HG03442 (cell line): ENCODE measurements around the gene WBP1L.
A peak's percentile ranks its signal among the peaks of the same experiment; 100 is the strongest.

Experiments used
- ATAC-seq: cut with Tn5 transposase; IDR thresholded peaks from one replicate; pipeline ENCODE4 v1.9.1; 2021; ENCODE audit warnings: mild to moderate bottlenecking, moderate library complexity; ENCODE audit not compliant: unreplicated experiment

Gene WBP1L

DNA sequence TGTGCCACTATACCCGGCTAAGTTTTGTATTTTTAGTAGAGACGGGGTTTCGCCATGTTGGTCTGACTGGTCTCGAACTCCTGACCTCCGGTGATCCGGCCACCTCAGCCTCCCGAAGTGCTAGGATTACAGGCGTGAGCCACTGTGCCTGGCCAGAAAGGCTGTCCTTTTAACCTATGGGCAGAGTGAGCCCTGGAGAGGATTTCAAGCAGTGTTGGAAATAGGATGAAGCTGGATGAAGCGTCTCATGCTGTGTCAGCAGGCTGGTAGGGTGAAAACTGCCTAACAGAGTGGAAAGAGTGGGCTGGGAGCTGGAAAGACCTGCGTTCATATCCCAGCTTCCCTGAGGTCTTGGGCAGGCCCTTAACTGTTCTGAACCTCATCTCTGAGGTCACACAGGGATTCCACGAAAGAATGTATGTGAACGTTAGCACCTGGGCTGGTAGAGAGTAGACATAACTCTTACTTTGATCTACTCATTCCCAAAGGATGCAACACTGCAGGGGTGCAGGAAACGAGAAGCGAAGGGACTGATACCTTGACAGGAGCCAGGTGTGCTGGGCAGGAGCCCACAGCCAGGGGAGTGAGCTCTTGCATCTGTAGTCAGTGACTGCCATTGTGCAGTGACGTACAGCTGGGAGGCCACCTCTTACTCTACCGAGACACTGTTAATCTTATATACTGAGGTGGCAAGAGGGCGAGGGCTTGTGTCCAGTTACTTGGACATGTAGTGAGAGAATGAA, 34.1 kb downstream of the WBP1L start:
- ATAC-seq = no peak

DNA sequence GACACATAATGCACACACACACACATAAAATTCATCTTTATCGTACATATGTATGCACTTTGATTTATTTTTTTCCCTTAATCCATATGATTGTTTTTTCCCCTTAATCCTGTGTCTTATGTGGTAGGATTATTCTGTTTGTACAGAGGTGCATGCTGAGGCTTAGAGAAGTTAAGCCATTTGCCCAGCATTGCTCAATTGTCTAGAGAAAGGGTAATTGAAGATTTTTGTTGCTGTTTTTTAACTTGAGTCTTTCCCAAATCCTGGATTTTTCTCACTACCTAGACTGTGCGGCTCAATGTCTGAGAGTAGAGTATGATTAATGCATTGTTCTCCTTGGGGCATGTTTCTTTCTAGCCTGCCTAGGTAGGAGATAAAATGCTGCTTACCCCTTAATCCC, 35.0 kb downstream of the WBP1L start:
- no peak for ATAC-seq

DNA sequence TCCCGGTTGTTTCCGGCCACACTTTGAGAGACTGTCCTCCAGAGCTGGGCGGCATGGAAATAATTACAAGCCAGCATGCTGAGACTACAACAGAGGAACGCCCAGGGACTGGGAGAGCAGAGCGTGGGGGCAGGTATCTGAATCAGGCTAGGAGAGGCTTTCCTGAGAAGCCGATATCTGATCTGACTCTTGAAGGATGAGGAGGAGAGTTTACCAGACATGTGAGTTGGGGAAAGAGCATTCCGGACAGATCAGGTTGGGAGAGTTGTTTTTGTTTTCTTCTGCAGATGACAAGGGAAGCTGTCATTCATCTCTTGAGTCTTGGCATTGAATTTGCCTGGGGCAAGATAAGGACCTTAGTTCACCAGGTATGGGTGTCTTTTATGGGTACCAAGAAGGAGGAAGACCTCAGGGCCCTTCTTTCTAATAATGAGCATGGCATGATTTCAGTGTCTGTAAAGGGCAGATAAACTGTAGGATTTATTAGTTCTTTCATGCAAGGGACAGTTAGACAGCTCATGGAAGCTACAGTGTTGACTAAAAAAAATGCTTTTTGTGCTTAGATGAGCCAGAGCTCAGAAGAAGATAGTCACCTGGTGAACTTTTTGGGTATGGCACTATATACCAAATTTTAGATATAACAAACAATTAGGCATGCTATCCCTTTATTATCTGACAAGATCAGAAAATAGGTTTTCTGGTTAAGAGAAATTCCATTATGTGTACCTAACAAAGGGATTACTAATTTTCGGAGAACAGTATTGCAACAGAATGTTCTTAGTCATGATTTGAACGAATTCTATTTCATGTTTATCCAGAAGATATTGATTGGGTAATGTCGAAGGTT, 36.2 kb downstream of the WBP1L start:
- ATAC-seq = no peak

DNA sequence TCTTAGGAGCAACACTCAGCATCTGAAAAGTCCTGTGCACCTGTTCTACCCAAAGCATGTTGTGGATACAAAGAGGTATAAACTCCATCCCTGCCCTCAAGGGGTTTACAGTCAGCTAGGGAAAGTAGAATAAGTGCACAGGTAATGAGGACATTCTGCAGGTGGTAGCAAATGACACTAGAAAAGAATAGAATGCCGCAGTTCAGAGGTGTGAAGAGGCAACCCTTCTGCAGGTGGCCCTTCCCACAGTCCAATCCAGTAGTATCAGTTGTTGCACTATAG, 36.7 kb downstream of the WBP1L start:
- no peak for ATAC-seq

DNA sequence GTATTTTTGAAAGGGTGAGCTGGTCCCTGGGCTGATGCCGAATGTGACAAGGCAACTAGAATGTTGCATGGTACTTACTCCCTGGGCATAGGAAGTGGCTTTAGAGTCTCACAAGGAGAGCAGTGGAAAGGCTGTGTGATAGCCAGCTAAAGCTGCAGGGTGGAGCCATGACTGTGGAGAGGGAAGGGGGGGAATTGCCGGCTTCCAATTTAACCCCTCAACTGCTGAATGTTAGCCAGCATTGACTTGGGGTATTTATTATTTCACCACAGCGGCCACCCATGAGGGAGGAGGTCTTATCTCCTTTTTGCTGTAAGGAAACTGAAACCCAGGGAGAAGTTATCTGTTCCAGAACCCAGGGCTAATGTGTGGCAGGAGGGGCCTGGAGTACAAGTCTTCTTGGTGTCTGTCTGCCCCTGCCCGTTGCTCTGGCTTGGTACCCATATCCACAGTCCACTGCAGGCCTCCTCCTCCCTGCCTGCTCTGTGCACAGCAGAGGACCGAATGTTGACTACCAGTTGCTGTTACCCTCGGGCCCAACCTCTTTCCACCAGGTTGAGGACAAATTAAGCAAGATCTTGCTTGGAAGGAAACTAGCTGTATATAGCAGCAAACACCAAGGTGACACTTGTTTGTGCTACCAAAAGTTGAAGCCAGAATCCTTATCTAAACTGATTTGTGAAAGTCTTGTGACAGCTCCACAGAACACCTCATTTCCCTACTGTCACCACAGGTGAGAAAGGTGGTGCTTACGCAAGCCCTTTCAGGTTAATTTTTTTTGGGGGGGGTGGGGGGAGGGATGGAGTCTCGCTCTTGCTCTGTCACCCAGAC, 37.6 kb downstream of the WBP1L start:
- no peak for ATAC-seq

DNA sequence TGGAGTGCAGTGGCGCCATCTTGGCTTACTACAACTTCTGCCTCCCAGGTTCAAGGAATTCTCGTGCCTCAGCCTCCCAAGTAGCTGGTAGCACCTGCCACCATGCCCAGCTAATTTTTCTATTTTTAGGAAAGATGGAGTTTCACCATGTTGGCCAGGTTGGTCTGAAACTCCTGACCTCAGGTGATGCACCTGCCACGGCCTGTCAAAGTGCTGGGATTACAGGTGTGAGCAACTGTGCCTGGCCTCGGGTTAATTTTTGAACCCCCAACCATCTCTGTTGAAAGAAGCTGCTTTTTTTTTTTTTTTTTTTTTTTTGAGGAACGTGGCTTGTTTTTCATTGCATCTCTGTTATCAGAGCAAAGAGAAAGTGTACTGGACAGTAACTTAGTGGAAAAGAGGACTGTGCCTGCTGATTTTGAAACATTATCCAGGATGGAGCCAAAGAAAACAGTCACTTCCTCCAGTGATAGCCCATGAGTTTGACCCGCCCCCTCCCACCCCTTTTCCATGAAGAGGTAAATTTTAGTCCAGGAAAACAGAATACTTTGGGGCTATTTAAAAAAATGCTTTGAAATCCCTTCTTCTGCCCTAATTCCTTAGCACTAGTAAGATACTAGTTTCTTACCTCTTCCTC, 38.3 kb downstream of the WBP1L start:
- ATAC-seq = no peak

DNA sequence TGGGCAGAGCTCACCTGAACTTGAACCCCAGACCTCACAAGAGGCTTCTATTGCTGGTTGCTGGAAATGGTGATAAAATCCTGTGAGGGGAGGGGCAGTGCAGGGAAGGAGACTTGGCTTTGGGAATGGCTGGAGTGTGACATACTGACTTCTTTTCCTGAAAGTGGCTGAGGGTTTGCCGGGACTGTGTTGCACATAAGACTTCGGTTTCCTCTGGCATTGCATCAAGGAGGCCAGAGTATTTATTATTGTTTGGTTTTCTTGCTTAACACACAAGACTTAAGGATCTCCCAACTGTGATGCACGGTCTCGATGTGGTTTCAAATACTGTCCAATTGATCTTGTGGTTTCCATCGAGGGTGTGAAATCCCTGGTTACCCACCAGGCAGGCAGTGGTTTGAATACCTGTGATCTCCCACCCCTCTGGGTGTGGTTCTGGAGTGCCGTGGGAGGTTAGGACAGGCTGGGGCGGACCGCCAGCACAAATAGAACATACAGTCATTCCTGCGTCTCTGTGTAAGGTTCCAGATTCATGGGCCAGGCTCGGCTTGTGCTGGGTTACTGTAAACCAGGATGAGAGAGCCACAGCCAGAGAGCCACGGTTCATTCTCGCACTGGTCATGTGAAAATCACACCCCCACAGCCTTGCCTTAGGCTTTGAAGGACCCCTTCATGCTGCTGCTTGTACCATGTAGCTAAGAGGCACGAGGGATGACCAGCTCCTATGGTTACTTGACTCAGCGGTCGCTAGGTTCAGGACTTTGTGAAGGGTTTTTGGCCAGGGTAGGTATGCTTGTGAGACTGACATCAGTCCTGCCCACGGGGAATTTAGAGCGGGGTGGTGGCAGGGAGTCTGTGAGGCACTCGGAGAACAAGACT, 39.2 kb downstream of the WBP1L start:
- no peak for ATAC-seq

DNA sequence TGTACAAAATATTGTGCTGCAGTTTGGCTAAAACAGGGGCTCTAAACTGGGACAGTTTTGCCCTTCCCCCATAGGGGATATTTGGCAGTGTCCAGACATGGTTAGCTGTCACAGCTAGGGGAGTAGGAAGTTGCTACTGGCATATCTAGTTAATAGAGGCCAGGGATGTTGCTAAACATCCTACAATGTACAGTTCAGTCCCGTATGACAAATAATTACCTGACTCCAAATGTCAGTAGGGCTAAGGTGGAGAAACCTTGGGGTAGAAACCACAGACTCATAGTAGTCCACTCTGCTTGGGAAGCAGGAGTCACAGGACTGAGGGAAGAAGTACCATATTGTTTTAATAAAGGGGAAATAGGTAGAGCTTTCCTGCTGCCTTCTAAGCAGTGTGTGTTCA, 39.8 kb downstream of the WBP1L start:
- ATAC-seq = no peak

DNA sequence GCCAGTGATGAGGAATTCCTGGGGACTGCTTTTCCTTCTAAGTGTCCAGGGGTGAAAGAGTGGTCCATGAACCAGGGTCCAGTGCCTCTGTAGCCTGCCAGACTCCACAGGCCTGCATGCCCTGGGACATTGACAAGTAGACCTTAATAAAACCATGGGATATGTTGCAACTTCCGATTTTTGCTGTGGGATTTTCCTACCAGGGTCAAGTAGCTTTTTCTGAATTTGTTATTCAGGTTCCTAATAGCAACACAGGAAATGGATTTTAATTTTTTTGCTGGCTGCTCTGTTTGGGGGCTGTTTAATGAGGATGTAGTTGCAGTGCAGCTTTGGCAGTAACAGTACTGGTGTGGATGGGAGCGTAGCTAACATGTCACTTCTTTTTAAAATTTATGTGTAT, 42.1 kb downstream of the WBP1L start:
- ATAC-seq = no peak

DNA sequence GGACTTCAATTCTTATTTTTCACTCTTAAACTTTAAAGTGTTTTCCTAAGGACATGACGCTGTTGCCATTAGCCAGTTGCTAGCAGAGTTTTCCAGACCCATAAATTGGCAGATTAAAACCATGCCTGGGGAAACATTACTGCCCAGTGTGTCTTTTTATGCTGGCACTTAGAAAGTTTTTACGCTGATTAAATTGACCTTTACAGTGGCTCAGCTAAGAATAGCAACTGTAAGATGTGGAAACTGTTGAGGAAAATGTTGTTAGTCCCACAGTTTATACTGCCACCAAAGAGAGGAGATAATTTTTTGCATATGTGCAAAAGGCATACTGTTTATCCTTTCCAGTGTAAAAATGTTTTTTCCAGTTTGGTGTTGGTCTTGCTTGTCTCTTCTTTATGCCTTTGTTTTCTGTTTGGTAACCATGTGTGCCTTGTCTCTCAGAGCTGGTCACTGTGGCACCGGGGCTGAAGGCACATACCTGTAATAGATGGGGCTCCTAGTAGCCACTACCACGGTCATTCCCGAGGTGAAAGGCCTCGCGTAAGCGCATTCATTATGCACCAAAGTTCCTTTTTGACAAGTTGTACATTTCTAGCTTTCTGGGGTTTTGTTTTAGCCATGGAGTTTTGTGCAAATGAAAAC, 48.1 kb downstream of the WBP1L start:
- no peak for ATAC-seq

DNA sequence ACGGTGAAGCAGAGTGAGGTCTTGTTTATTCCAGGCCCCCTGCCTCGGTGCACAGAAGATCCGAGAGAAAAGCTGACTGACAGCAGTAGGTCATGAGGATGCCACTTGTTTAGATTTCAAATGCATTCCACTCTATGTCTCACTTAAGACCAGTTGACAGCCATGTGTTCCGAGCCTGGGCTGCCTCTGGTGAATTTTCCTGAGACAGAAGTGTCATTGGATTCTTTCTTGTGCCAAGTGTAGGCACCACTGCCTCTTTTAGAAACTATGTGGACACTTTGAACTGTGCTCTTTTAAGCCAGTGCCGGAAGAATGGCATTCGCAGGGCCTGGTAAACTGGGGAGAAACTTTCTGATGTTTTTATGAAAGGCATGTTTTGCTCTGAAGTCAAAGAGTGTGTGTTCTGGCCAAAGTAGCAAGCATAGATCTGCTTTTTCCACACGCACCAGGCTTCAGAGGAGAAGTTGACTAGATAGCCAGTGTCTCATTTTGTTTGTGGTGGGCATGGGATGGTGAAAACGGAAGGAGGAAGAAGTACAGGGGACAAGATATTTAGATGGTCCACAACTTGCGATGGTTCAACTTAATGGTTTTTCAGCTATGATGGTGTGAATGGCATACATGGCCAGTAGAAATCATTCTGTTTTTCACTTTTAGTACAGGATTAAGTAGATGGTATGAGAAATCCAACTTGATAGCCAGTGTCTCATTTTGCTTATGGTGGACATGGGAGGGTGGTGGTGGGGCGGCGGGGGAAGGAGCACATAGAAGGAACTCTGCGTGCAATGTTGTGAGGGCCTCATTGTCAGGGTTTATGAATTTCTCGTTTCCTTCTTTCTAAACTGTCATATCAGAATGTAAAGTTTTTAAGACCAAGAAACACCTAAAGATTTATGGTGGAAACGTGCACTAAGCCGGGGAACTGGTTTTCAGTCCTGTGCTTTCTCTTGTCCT, 52.0 kb downstream of the WBP1L start:
- ATAC-seq = peak; percentile 20

DNA sequence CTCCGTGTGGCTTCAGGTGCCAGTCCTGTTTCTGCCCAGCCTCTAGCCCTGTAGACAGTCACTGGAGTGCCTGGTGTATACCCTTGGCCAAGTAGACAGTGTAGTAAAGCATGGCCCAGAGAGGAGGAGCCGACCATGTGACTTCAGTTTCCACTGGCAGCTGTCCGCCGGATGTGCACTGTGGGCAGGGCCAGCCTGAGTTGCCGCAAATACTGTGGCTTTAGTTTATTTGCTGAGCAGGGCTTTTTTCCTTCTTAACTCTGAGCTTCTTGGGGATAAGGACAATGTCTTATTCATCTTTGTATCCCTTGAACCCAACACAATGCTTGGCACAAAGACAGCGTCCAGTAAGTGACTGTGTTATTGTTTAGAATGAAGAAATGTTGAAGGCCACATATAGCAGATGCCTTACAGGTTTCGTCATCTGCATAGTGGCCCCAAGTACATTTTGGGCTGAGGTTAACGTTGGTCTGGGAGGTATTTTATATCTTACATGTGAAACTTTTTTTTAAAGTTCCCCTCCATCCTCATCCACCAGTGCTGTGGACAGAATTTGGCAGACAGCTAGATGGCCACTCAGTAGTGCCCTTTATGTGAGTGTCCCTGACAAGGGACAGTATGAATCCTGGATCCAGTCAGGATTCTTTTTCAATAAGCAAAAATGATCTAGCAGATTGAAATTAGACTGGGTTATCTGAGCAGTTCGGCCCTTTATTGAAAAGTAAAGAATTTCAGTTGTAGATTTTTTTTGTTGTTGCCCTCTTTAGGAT, 52.8 kb downstream of the WBP1L start:
- ATAC-seq = peak; percentile 87

DNA sequence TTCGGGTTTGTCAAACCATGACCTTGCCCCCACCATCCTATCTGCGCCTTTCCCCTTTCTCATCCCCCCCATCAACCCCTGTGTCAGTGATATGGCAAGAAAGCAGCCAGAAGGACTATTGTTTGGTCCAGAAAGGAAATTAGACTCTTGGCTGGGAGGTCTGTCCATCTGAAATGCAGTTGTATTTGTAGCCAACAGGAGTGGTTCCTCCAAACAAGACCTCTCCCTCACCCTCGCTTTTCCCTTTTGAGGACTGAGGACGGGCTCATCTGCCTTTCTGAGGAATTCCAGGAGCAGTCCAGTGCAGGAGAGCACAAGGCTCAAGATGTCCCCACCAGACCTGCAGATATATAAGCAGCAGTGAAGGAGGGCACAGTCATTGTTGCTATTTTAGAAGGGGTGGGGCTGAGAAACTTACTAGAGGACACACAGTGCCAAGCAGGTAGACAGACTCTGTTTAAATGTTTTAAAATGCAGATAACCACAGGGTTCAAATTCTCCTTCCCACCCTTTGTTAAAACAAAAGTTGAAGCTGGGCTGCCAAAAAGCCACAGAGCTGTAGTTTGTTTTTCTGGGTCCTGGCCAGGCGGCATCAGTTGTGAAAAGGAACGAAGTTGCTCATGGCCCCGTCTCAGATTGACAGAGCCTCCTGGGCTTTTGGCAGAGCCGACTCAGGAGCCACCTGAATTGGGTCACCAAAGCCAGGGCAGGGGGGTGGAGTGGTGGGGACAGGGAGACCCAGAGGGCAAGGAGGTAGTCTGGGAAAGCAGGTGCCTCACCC, 56.1 kb downstream of the WBP1L start:
- ATAC-seq = no peak

DNA sequence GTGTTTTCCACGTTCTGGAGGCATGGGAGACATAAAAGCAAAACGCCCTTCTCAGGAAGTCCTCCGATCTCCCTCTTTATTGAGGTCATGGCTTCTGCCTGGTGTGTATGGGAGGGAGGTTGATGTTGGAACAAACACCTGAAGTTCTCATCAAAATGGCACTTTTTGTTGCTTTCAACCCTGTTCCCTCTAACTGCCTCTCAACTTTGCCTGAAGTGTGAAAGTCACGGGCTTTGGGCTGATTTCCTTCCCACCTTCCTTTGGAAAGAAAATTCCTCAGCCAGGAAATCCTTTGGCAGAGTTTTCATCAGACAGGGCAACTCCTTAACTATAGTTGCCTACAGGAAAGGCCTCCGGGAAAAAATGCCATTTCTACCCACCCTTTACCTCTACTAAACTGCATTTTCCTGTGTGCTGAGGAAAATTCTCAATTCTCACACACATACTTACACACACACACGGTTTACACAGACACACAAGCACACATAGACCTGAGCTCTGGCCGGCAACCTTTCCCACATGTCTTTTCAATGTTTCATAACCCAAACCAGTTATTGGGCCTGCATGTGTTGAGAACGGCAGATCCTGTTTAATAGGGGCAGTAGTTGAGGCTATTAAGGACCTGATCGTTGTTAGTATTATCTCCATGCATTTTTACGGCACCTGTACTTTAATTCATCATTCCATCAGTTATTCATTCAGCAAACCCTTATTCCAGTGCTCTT, 57.0 kb downstream of the WBP1L start:
- no peak for ATAC-seq

DNA sequence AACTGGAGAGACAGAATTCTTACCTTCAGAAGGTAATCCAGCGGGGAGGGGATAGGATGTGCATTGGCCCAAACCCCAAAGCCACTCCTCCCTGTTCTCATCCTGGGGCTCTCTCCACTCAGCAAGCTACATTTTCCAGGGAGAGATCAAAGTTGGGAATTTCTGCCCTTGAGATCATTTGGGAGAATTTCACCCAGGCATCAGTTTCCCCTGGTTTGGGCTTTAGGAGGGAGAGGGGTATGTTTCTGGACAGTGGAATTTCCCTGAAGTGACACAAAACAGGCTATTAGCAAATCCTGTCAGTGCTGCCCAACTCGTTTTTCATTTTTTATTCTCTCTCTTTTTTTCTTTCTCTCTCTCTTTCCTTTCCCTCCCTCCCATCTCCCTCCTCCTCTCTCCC, 57.7 kb downstream of the WBP1L start:
- no peak for ATAC-seq

DNA sequence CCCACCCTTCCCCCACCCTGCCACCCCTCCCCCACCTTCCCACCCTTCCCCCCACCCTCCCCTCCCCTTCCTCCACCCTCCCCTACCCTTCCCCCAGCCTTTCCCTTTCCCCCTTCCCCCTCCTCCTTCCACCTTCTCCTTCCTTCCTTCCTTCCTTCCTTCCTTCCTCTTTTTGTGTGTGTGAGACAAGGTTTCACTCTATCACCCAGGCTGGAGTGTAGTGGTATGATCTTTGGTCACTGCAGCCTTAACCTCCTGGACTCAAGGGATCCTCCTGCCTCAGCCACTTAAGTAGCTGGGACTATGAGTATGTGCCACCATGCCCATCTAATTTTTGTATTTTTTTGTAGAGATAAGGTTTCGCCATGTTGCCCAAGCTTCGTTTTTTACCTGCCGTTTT, 58.2 kb downstream of the WBP1L start:
- no peak for ATAC-seq
